ENCODE results near the gene FPR2. TPM values are rescaled to one million over a fixed set of nuclear protein-coding genes. Genes with fewer than 3 reads are reported as not detected.

Gene FPR2
- total and polyA plus RNA-seq, 2 donors (not counting 1 experiment from before 2014, with no cell fraction given), result not detected

DNA sequence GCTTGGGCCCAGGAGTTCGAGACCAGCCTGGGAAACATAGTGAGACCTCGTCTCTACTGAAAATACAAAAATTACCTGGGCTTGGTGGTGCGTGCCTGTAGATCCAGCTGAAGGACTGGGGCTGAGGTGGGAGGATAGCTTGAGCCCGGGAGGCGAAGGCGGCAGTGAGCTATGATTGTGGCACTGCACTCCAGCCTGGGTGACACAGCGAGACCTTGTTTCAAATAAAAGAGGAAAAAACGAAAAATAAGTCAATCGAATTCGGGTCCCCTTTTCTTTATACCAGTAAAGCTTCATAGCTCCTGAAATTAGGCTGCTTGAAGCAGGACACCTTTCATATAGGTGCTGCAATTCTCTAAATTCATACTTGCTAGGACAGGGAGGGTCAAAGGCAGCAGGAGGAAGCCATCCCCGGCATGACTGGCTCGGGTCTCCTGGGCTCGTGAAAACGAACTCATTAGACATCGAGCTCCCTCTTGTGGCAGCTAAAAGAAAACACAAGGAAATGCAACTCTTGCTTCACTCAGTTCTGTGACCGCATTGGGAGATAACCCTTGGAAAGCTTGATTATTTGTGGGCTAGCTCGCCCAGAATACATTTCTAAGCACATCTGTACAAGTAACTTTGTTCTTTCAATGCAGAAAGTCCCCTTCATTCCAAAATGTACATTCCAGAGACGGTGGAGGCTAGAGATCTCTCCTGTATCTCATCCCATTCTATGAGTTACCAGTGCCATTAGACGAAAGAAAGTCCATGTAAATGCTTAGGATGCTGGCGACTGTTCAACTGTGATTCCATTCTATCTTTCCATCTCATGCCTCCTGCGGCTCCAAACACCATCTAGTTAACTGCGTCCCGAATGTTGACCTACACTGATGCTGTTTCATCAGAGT lies 16.8 kb downstream of the FPR2 start:
- DNase-seq, result peak; percentile 75
- peak overlapping the region; percentile 16 for H2AFZ ChIP-seq (ENCODE audit: insufficient read depth, low read depth, low read length, poor library complexity, severe bottlenecking)
- Mint-ChIP-seq H3K9me3 (ENCODE audit: insufficient read depth) (peaks cover 3% of the 10 kb centered on the region), H3K27ac (no peak overlapping the region), H3K4me3 (no peak overlapping the region), H3K4me1 (peaks cover 2% of the 10 kb centered on the region), H3K27me3 (peaks cover 62% of the 10 kb centered on the region)
- no peak overlapping the region for H3K27ac ChIP-seq (ENCODE audit: low read length in 2 of 2)
- ChIA-PET POLR2A (no interaction called here), CTCF (interaction anchor here (0.6 to 2.5 kb wide), 20 partner anchors 10 to 460 kb away, joined by 3 to 23 read pairs (median 5); partner anchors contain the start of genes FPR1, SIGLEC10 and SIGLEC6)
- H3K4me2 ChIP-seq (replicated peaks; ENCODE audit: low read depth, low read length, poor library complexity, severe bottlenecking), result no peak overlapping the region
- H3K9me3 ChIP-seq (ENCODE audit: control extremely low read depth in 1 of 3, control insufficient read depth in 2 of 3, insufficient read depth in 1 of 3, low read length in 2 of 3), result peaks cover 0 to 4% (median 0%) of the 10 kb centered on the region in 3 donors
- intact Hi-C loops (cut with micrococcal nuclease), result loop anchor here (1.0 kb wide), 1 partner anchor 305 kb away; no protein-coding TSS in a partner anchor
- H3K4me3 ChIP-seq (ENCODE audit: control extremely low read depth in 1 of 5, extremely low read depth in 1 of 5, insufficient read depth in 1 of 5, low read depth in 2 of 5, low read length in 4 of 5), result no peak overlapping the region
- peak; percentile 51 for ATAC-seq (ENCODE audit: low read depth)
- no peaks in the 10 kb centered on the region for H3K36me3 ChIP-seq (replicated peaks in 1 of 2; ENCODE audit: control extremely low read depth in 1 of 2, control insufficient read depth in 1 of 2, extremely low read depth in 1 of 2, insufficient read depth in 2 of 2, low read length in 1 of 2)
- no peaks in the 10 kb centered on the region for H4K20me1 ChIP-seq (ENCODE audit: control insufficient read depth, insufficient read depth, low read length, poor library complexity, severe bottlenecking)
- H3K9ac ChIP-seq (ENCODE audit: low read length), result no peak overlapping the region
- H3K27me3 ChIP-seq (replicated peaks in 1 of 4; ENCODE audit: control extremely low read depth in 1 of 4, control insufficient read depth in 3 of 4, insufficient read depth in 4 of 4, low read length in 3 of 4), result peaks cover 0 to 13% (median 5%) of the 10 kb centered on the region in 4 experiments
- H3K4me1 ChIP-seq (ENCODE audit: control insufficient read depth in 2 of 2, insufficient read depth in 2 of 2, low read length in 2 of 2), result peaks cover 0 to 6% of the 10 kb centered on the region in 2 donors
- TF ChIP-seq, protein P1, sequence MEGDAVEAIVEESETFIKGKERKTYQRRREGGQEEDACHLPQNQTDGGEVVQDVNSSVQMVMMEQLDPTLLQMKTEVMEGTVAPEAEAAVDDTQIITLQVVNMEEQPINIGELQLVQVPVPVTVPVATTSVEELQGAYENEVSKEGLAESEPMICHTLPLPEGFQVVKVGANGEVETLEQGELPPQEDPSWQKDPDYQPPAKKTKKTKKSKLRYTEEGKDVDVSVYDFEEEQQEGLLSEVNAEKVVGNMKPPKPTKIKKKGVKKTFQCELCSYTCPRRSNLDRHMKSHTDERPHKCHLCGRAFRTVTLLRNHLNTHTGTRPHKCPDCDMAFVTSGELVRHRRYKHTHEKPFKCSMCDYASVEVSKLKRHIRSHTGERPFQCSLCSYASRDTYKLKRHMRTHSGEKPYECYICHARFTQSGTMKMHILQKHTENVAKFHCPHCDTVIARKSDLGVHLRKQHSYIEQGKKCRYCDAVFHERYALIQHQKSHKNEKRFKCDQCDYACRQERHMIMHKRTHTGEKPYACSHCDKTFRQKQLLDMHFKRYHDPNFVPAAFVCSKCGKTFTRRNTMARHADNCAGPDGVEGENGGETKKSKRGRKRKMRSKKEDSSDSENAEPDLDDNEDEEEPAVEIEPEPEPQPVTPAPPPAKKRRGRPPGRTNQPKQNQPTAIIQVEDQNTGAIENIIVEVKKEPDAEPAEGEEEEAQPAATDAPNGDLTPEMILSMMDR (IDR thresholded peaks at IDR 0.05), result peak; percentile 80
- TF ChIP-seq EZH2 (IDR thresholded peaks at IDR 0.05; ENCODE audit: borderline replicate concordance, insufficient read depth, low read depth, low read length, poor library complexity, severe bottlenecking), result no peak
- H3K79me2 ChIP-seq (ENCODE audit: control insufficient read depth, insufficient read depth, low read length), result no peaks in the 10 kb centered on the region
- 33% methylated on average over 12 of the region's 23 CpGs for WGBS (ENCODE audit: insufficient coverage)

DNA sequence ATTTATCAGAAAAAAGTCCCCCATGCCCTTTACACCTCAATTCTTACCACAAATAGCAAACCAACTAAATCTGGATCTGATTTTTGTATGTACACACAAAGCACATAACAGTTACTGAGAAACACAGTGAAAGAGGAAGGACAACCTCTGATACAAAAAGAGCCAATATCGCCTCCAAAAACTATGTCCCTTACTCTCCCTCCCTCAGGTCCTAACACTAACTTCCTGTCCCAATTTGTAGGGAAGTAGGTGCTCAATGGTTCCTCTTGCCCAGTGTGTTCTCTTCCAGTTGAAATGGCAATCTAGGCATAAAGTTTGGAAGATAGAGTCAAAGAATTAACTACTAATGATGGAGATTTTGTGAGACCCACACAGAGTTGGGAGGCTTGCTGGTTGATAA lies 18.2 kb downstream of the FPR2 start:
- no peak for TF ChIP-seq EZH2 (IDR thresholded peaks at IDR 0.05; ENCODE audit: borderline replicate concordance, insufficient read depth, low read depth, low read length, poor library complexity, severe bottlenecking)
- TF ChIP-seq, protein P1 (IDR thresholded peaks at IDR 0.05), result no peak
- H2AFZ ChIP-seq (ENCODE audit: insufficient read depth, low read depth, low read length, poor library complexity, severe bottlenecking), result no peak overlapping the region
- no peak overlapping the region for H3K4me3 ChIP-seq (ENCODE audit: control extremely low read depth in 1 of 5, extremely low read depth in 1 of 5, insufficient read depth in 1 of 5, low read depth in 2 of 5, low read length in 4 of 5)
- Mint-ChIP-seq H3K4me3 (no peak overlapping the region), H3K9me3 (ENCODE audit: insufficient read depth) (peaks cover 2% of the 10 kb centered on the region), H3K4me1 (peaks cover 2% of the 10 kb centered on the region), H3K27ac (no peak overlapping the region), H3K27me3 (peaks cover 52% of the 10 kb centered on the region)
- H4K20me1 ChIP-seq (ENCODE audit: control insufficient read depth, insufficient read depth, low read length, poor library complexity, severe bottlenecking), result no peaks in the 10 kb centered on the region
- peaks cover 0 to 13% (median 3%) of the 10 kb centered on the region in 4 experiments for H3K27me3 ChIP-seq (replicated peaks in 1 of 4; ENCODE audit: control extremely low read depth in 1 of 4, control insufficient read depth in 3 of 4, insufficient read depth in 4 of 4, low read length in 3 of 4)
- H3K27ac ChIP-seq (ENCODE audit: low read length in 2 of 2), result no peak overlapping the region
- intact Hi-C loops (cut with micrococcal nuclease), result no loop called here
- ChIA-PET CTCF (interaction anchor here (1.0 to 2.5 kb wide), 3 partner anchors 37 to 458 kb away, joined by 3 to 23 read pairs (median 6); no protein-coding TSS in a partner anchor), POLR2A (no interaction called here)
- no peaks in the 10 kb centered on the region for H3K36me3 ChIP-seq (replicated peaks in 1 of 2; ENCODE audit: control extremely low read depth in 1 of 2, control insufficient read depth in 1 of 2, extremely low read depth in 1 of 2, insufficient read depth in 2 of 2, low read length in 1 of 2)
- WGBS (ENCODE audit: insufficient coverage), result no CpG with 5 or more reads among the region's 1 CpG
- H3K9me3 ChIP-seq (ENCODE audit: control extremely low read depth in 1 of 3, control insufficient read depth in 2 of 3, insufficient read depth in 1 of 3, low read length in 2 of 3), result peaks cover 0 to 2% (median 0%) of the 10 kb centered on the region in 3 donors
- no peaks in the 10 kb centered on the region for H3K79me2 ChIP-seq (ENCODE audit: control insufficient read depth, insufficient read depth, low read length)
- peaks cover 0 to 6% of the 10 kb centered on the region in 2 donors for H3K4me1 ChIP-seq (ENCODE audit: control insufficient read depth in 2 of 2, insufficient read depth in 2 of 2, low read length in 2 of 2)
- H3K9ac ChIP-seq (ENCODE audit: low read length), result no peak overlapping the region
- H3K4me2 ChIP-seq (replicated peaks; ENCODE audit: low read depth, low read length, poor library complexity, severe bottlenecking), result no peak overlapping the region
- no peak for DNase-seq
- no peak for ATAC-seq (ENCODE audit: low read depth)
